T47D (cell line): ENCODE measurements around the gene GPX6.
"Not testable (repeated sequence)": the region's sequence is repeated elsewhere in the genome, so short reads cannot be mapped to it uniquely, and the experiment has no call there.

ENCODE experiments used
- DNase-seq, 2 experiments: peaks; one replicate each; pipeline versions ENCODE4 v3.0.0 to v3.0.0-alpha.2; 2011 to 2012; ENCODE audit warnings: low read depth in 1 of 2, low spot score in 1 of 2
- JUND ChIP-seq: IDR thresholded peaks from 2 replicates; pipeline ENCODE4 v1.6.1; 2012; ENCODE audit warnings: low read depth
- in situ Hi-C: cut with HindIII; loops from 2 replicates; pipeline ENCODE4 v1.10.0; 2016; ENCODE audit warnings: low sequenced_read_pairs, low pct_unique_long_range_greater_than_20kb

Gene GPX6, protein sequence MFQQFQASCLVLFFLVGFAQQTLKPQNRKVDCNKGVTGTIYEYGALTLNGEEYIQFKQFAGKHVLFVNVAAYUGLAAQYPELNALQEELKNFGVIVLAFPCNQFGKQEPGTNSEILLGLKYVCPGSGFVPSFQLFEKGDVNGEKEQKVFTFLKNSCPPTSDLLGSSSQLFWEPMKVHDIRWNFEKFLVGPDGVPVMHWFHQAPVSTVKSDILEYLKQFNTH

DNA sequence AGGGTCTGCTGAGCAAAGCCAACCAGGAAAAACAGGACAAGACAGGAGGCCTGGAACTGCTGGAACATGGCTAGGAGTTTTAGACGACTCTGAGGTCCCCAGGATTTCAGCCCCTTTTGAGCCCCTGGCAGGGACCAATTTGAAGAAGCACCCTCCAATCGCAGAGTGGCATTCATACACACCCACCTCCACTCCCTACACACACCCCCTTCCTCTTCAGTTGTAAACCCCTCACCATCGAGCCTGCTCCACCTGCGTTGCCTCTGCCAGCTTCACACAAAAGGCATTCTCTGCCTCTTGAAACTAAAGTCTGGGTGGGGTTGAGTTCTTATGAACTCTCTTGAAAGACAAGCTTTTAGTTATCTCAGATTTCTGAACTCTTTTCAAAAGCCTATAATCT is at the start of gene GPX6:
GPX6 (minus strand) TSS at position 118 of the 400 bp plus-strand sequence; CDS start at position 68, 50 bp downstream.
- TF ChIP-seq JUND = no peak
- in situ Hi-C loops = no loop called here
- DNase-seq = no peak

DNA sequence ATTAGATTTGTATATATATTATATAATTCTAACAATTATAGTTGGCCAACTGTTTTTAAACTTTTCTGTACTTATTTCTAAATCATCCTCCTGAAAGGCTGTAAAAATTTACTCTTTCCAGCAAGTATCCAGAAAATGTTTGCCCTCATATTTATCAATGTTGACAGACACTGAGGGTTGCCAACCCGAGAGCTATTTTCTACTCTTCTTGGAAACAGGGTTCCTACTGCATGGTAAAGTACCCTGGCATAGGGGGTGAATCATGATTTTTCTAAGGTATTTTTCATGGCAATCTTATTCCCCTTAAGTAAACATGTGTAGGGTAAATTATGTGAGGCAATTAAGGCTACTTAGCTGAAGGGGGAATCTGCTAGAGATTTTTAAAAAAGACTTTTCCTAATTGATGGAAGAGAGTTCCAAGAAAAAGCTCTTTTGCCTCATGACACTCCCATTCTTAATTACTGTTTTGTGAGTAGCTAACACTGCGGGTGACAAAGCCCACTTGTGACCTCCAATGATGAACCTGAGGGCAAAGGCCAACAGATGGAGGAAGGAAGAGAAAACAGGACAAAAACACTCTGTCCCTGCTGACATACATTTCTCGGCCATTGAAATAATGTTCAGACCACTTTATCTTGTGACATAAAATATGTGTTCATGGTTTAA is 48.0 kb upstream of the GPX6 start:
- TF ChIP-seq JUND = no peak
- DNase-seq = no peak
- in situ Hi-C loops = no loop called here

- in situ Hi-C loops = no loop called here
- TF ChIP-seq JUND = no peak
- no peak for DNase-seq
Measured at GRCh38 chr6:28558629-28559028, 43.0 kb upstream of the GPX6 start.

DNA sequence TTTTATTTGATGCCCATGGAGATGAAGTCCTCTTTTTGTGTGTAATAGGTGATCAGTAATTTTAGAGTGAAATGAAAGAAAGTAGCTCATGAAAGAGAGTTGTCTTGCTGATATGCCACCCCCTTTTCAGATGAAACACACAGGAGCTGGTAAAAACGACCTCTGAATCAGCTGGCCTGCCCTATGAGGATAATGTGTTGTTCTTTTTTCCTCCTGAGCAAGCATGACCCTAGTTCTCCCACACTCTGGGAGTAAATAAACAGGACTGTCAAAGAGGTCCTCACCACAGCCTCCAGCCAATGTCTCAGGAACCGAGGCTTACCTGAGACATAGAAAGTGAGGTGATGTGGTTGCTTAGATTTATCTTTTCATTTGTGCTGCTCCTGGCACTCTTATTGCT is 39.5 kb upstream of the GPX6 start:
- DNase-seq = no peak
- in situ Hi-C loops = no loop called here

DNA sequence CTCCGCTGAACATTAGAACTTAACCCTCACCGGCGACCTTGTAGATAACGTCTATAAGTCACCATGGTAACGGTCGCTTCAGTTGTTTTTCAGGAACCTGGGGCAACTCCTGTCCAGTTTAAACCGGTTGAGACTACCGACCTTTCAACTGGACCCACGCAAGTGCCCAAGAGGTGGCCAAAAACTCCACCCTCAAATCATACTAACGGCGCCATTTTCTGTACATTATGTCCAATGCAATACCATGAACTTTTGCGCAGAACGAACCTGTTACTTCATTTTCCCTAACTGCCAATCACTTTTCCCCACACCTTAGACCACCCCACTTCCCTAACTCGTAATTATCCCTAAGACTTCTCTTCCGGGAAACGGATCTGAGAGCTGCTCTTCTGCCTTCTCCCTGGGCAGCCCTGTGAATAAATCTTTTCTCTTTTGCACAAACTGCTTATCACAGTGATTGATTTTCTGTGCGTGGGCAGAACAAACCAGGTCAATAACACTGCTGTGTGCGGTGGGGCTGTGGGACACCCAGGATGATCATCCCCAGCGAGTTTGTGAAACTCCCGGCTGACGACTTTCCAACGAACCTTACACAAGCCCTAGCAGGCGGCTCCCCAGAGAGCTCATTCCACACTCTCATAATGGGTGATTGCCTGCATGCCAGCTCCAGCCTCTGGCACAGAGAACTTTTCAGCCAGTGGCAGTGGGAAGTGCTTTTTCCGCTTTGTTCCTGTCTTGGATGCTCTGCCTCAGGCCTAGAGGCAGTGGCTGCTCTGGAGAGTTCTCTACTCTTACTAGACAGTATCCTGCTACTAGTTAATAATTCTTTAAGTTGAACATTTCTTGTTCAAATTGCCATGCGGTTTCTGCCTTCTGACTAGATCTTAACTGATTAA is 38.6 kb upstream of the GPX6 start:
- in situ Hi-C loops = no loop called here
- no peak for DNase-seq
- no peak for TF ChIP-seq JUND

More for the DNA sequence above, 39.5 kb upstream of the GPX6 start:
- TF ChIP-seq JUND = no peak

- no peak for TF ChIP-seq JUND
- DNase-seq = no peak
- in situ Hi-C loops = no loop called here
Measured at GRCh38 chr6:28553384-28553985, 37.9 kb upstream of the GPX6 start.

- in situ Hi-C loops = no loop called here
- DNase-seq = no peak
- TF ChIP-seq JUND = no peak
Measured at GRCh38 chr6:28551891-28552666, 36.5 kb upstream of the GPX6 start.

DNA sequence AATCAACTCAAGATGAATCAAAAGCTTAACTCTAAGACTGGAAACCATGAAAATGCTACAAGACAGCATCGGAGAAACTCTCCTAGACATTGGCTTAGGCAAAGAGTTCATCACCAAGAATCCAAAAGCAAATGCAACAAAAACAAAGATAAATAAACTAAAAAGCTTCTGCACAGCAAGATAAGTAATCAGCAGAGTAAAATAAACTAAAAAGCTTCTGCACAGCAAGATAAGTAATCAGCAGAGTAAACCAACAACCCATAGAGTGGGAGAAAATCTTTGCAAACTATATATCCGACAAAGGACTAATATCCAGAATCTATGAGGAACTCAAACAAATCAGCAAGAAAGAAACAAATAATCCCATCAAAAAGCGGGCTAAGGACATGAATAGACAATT is 31.4 kb upstream of the GPX6 start:
- DNase-seq, in situ Hi-C loops: not testable (repeated sequence)

GRCh38 chr6:28545955-28546354 is 30.4 kb upstream of the GPX6 start:
- TF ChIP-seq JUND = no peak
- in situ Hi-C loops = no loop called here
- no peak for DNase-seq

DNA sequence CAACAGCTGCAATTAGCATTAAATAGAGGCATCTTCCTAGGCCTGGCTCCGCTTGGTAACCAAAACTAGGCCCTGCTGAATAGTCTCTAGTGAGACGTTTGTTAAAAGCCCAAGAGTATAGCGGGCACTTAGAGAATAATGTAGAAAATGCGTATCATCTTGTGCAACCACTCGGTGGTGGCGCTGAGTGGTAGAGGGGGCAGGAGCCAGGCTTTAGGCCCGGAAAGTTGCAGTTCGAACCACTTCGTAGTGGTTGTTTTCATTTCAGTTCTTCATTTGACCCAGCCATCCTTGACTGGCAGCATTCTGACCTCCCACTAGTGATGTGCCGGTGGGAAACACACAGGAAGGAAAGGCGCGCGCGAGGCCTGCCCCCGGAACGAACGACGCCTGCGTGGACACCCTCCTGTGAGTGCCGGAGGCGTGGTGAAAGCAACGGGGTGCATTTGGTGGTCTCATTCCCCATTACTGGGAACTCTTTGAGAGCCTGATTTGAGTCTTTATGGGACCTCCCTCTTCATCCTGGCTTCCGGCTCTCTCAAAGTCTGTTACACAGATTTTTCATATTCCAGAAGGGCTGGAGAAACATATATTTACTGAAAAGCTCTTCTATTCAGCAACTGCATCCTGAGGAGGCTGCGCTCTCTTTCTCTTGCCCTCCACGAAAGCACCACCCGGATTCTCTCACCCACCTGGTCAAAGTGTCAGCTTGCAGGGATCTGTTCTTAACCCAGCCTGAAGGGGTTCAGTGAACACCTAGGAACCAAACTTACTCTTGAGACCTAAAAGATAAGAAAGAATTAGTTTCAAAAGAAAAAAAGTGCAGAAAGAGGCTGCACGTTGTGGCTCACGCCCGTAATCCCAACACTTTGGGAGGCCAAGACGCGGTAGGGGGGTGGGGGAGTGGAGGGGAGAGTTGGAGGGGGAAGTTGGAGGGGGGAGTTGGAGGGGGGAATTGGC is 28.3 kb upstream of the GPX6 start:
- in situ Hi-C loops = no loop called here
- DNase-seq = no peak
- TF ChIP-seq JUND = no peak
